Heart left ventricle (tissue), 13 donors: Measurements from ENCODE around the gene TRIM41.

ENCODE experiments used
- CTCF ChIP-seq, 12 donors: fragments of 200-600 bp; sonication (generic) in 4 of 12; IDR thresholded peaks; one replicate each; pipeline versions ENCODE4 v1.5.0 to v1.8.0; 2018 to 2022; ENCODE audit warnings: antibody characterized with exemption in 12 of 12, mild to moderate bottlenecking in 5 of 12
- POLR2A ChIP-seq, 2 donors: fragments of 450-650 bp; IDR thresholded peaks; one replicate each; pipeline ENCODE4 v1.6.1; 2017; ENCODE audit warnings: antibody characterized with exemption in 2 of 2, mild to moderate bottlenecking in 2 of 2, moderate library complexity in 2 of 2
- donor health status: ischemic (EF 13 %, LVEDD 7.1; RV severe dilation, severe dysfunction).
- donor health status: DM: no; HTN: yes; CAD: no.
- donor health status: DM: no; HTN: no; CAD: no.
- donor health status: ischemic (EF 25% LVEDD 6.9; RV normal size, moderate dysfunction).
- donor health status: ischemic (EF 25% LVEDD 5.7; RV mildly dilated, moderate dysfunction).
- donor health status: ischemic (EF 35%, LVEDD 5.7; RV mildly dilated, moderate dysfunction).
- donor health status: nonischemic (EF 11% LVEDD 7.7; RV severe dilation, severe dysfunction).
- donor health status: DM: yes; HTN: yes; CAD: no.
- donor health status: PGD.
- donor health status: ischemic (EF 29% LVEDD 5.4; RV normal size, mild dysfunction).
- donor health status: nonischemic (EF 23%, LVEDD 6.1; RV moderate dilation, normal function).

- no peak for TF ChIP-seq CTCF (IDR thresholded peaks at IDR 0.05)
- TF ChIP-seq POLR2A (IDR thresholded peaks at IDR 0.05), result no peak
Measured at GRCh38 chr5:181221105-181221791, 1.8 kb upstream of the TRIM41 start.
